Measurements from ENCODE around the gene LRIG1.

DNA sequence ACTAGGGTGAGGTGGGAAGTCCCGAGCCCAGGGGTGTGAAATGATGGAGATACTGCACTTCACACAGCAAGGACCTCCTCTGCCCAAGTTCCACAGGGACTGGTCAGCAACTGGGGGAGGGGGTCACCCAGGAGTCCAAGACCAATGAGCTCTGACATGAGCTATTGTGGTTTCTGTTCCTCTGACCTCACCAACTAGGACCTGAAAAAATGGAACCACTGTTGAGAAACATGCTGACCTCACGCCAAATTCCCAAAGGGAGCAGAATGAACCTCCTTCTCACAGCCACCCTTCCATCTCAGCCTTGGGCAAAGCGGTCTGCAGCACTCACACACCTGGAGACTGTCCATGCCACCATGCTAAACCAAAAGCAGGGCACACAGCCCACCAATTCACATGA lies 69.3 kb downstream of the LRIG1 start:
- TF ChIP-seq EZH2phosphoT487 (IDR thresholded peaks at IDR 0.05): no peak
- TF ChIP-seq, protein P1, sequence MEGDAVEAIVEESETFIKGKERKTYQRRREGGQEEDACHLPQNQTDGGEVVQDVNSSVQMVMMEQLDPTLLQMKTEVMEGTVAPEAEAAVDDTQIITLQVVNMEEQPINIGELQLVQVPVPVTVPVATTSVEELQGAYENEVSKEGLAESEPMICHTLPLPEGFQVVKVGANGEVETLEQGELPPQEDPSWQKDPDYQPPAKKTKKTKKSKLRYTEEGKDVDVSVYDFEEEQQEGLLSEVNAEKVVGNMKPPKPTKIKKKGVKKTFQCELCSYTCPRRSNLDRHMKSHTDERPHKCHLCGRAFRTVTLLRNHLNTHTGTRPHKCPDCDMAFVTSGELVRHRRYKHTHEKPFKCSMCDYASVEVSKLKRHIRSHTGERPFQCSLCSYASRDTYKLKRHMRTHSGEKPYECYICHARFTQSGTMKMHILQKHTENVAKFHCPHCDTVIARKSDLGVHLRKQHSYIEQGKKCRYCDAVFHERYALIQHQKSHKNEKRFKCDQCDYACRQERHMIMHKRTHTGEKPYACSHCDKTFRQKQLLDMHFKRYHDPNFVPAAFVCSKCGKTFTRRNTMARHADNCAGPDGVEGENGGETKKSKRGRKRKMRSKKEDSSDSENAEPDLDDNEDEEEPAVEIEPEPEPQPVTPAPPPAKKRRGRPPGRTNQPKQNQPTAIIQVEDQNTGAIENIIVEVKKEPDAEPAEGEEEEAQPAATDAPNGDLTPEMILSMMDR (IDR thresholded peaks at IDR 0.05): no peak

All from neural progenitor cell (in vitro differentiated cells).